HepG2 (cell line): ENCODE measurements around the gene ATP1B2. TPM values are rescaled to one million over a fixed set of nuclear protein-coding genes. Genes with fewer than 3 reads are reported as not detected.

Experiments used
- ATAC-seq: fragments of 200-7000 bp; cut with Tn5 transposase; 3 replicates; pipeline ENCODE4 v1.9.1; 2020; ENCODE audit warnings: mild to moderate bottlenecking, moderate library complexity
- BruUV-seq: library from RNA; stranded (reverse); fragments of 400-500 nt; replicated peaks from 2 replicates; lab custom pipeline; 2021; lab: Mats Ljungman, UMichigan
- CTCF ChIA-PET: fragments of 300-600 bp; formaldehyde crosslinking; extraction: SDS; loops from one replicate; lab custom pipeline; 2021; ENCODE audit warnings: low total read pairs, inconsistent platforms, low intra/inter-chr PET ratio; lab: Yijun Ruan, JAX
- POLR2A ChIA-PET: fragments of 350-600 bp; sonication (Branson Sonifier 250); formaldehyde crosslinking; loops from one replicate; lab custom pipeline; 2020; ENCODE audit warnings: antibody characterized with exemption, inconsistent platforms; lab: Yijun Ruan, JAX
- DNase-seq: peaks from one replicate; pipeline ENCODE4 v3.0.0-alpha.2; 2015; ENCODE audit warnings: low spot score
- FAIRE-seq: peaks from 3 replicates; lab custom pipeline; 2011; peaks lifted over from hg19 to GRCh38; lab: Jason Lieb, UNC
- H2AFZ ChIP-seq: one replicate; pipeline ENCODE4 v1.6.1; 2011; ENCODE audit warnings: low read length, inconsistent platforms
- H3K27ac ChIP-seq: fragments of 300-600 bp; 3 replicates; pipeline ENCODE4 v1.8.0; 2011; ENCODE audit warnings: mixed run types, mild to moderate bottlenecking, mixed read lengths, low read length, inconsistent platforms; ENCODE audit not compliant: insufficient read depth; ENCODE audit errors: extremely low read length
- H3K27me3 ChIP-seq, 2 experiments: fragments of 200-600 bp in 1 of 2; 2 replicates in 1 of 2; 3 replicates in 1 of 2; pipeline versions ENCODE4 v1.6.0 to v1.8.0; 2011; ENCODE audit warnings: low read length in 2 of 2, mild to moderate bottlenecking in 2 of 2, moderate library complexity in 2 of 2, inconsistent platforms in 1 of 2; ENCODE audit not compliant: insufficient read depth in 2 of 2, control insufficient read depth in 1 of 2
- H3K36me3 ChIP-seq, 2 experiments: fragments of 200-600 bp in 1 of 2; replicated peaks in 1 of 2; 2 replicates in 1 of 2; 3 replicates in 1 of 2; pipeline versions ENCODE4 v1.5.1 to v1.8.0; 2011; ENCODE audit warnings: low read length in 2 of 2, inconsistent platforms in 1 of 2; ENCODE audit not compliant: insufficient read depth in 2 of 2, control insufficient read depth in 1 of 2
- H3K4me1 ChIP-seq: 2 replicates; pipeline ENCODE4 v1.5.1; 2012; ENCODE audit warnings: low read length, inconsistent platforms; ENCODE audit not compliant: insufficient read depth
- H3K4me2 ChIP-seq: 2 replicates; pipeline ENCODE4 v1.6.0; 2011; ENCODE audit warnings: low read depth, low read length, inconsistent platforms
- H3K4me3 ChIP-seq, 3 experiments: fragments of 200-600 bp in 1 of 3; sonication (generic), shearing (Covaris generic) in 1 of 3; replicated peaks in 1 of 3; 2 replicates each; pipeline ENCODE4 v1.5.1; 2011 to 2016; ENCODE audit warnings: low read length in 3 of 3, inconsistent platforms in 2 of 3, low read depth in 2 of 3, mild to moderate bottlenecking in 2 of 3, control low read depth in 1 of 3, mixed read lengths in 1 of 3; ENCODE audit not compliant: insufficient read depth in 1 of 3
- H3K79me2 ChIP-seq: one replicate; pipeline ENCODE4 v1.6.1; 2011; ENCODE audit warnings: low read length, inconsistent platforms; ENCODE audit not compliant: insufficient read depth
- H3K9ac ChIP-seq: 2 replicates; pipeline ENCODE4 v1.6.0; 2011; ENCODE audit warnings: mild to moderate bottlenecking, low read depth, low read length, inconsistent platforms; ENCODE audit not compliant: insufficient read depth
- H3K9me3 ChIP-seq: 2 replicates; pipeline ENCODE4 v1.5.1; 2012; ENCODE audit warnings: mild to moderate bottlenecking, low read length
- H4K20me1 ChIP-seq: 2 replicates; pipeline ENCODE4 v1.6.0; 2011; ENCODE audit warnings: inconsistent platforms, mild to moderate bottlenecking, low read length, moderate library complexity; ENCODE audit not compliant: insufficient read depth
- FOXO4 ChIP-seq: sonication (generic); formaldehyde crosslinking; conservative IDR thresholded peaks from 2 replicates; pipeline ENCODE4 v1.8.1; 2023; ENCODE audit warnings: missing genetic modification reagents
- HDAC1 ChIP-seq: sonication (generic); formaldehyde crosslinking; IDR thresholded peaks from 2 replicates; pipeline ENCODE4 v1.5.1; 2020; ENCODE audit warnings: mild to moderate bottlenecking, missing genetic modification reagents
- HDAC2 ChIP-seq: sonication (generic); formaldehyde crosslinking; IDR thresholded peaks from 2 replicates; pipeline ENCODE4 v1.4.0; 2020; ENCODE audit warnings: missing genetic modification reagents
- HNRNPLL ChIP-seq: fragments of 200-400 bp; formaldehyde crosslinking; IDR thresholded peaks from 2 replicates; pipeline ENCODE4 v1.6.1; 2017; ENCODE audit warnings: mild to moderate bottlenecking, low read depth, low read length; ENCODE audit not compliant: poor library complexity, severe bottlenecking
- MAFK ChIP-seq, 2 experiments: IDR thresholded peaks in 1 of 2; conservative IDR thresholded peaks in 1 of 2; 2 replicates each; pipeline ENCODE4 v1.6.1; 2011; ENCODE audit warnings: improper control_type of control experiment in 2 of 2, low read length in 2 of 2
- MBNL3 ChIP-seq: fragments of 250-450 bp; sonication (Bioruptor Pico); conservative IDR thresholded peaks from 2 replicates; pipeline ENCODE4 v1.8.0; 2022; ENCODE audit warnings: mild to moderate bottlenecking, inconsistent platforms
- NAIF1 ChIP-seq: sonication (generic); formaldehyde crosslinking; IDR thresholded peaks from 2 replicates; pipeline ENCODE4 v1.5.0; 2020; ENCODE audit warnings: mild to moderate bottlenecking, missing genetic modification reagents, borderline replicate concordance
- PAWR ChIP-seq: sonication (generic); formaldehyde crosslinking; IDR thresholded peaks from 2 replicates; pipeline ENCODE4 v1.4.0; 2020; ENCODE audit warnings: missing genetic modification reagents, mild to moderate bottlenecking, borderline replicate concordance
- PHF5A ChIP-seq: IDR thresholded peaks from one replicate; pipeline ENCODE4 v1.6.1; 2018; ENCODE audit warnings: low read depth, missing genetic modification reagents; ENCODE audit not compliant: unreplicated experiment
- POLR2AphosphoS5 ChIP-seq: IDR thresholded peaks from 2 replicates; pipeline ENCODE4 v1.6.1; 2012; ENCODE audit warnings: low read depth, low read length
- RAD21 ChIP-seq: fragments of 450-650 bp; formaldehyde crosslinking; IDR thresholded peaks from 2 replicates; pipeline ENCODE4 v1.5.0; 2020; ENCODE audit warnings: mild to moderate bottlenecking
- RNF219 ChIP-seq: sonication (generic); formaldehyde crosslinking; IDR thresholded peaks from 2 replicates; pipeline ENCODE4 v1.5.0; 2020; ENCODE audit warnings: mild to moderate bottlenecking, missing genetic modification reagents
- YEATS4 ChIP-seq: sonication (generic); formaldehyde crosslinking; IDR thresholded peaks from 2 replicates; pipeline ENCODE4 v1.4.0; 2020; ENCODE audit warnings: missing genetic modification reagents, borderline replicate concordance
- ZFP36L2 ChIP-seq: sonication (generic); formaldehyde crosslinking; IDR thresholded peaks from 2 replicates; pipeline ENCODE4 v1.4.0; 2020; ENCODE audit warnings: missing genetic modification reagents
- ZFP82 ChIP-seq: sonication (generic); formaldehyde crosslinking; IDR thresholded peaks from 2 replicates; pipeline ENCODE4 v1.5.1; 2020; ENCODE audit warnings: mild to moderate bottlenecking, missing genetic modification reagents, borderline replicate concordance
- ZMAT3 ChIP-seq: sonication (generic); formaldehyde crosslinking; conservative IDR thresholded peaks from 2 replicates; pipeline ENCODE4 v1.7.0; 2021; ENCODE audit warnings: missing genetic modification reagents
- ZMYM2 ChIP-seq: sonication (generic); formaldehyde crosslinking; IDR thresholded peaks from 2 replicates; pipeline ENCODE4 v1.8.0; 2022; ENCODE audit warnings: mild to moderate bottlenecking, missing genetic modification reagents
- ZMYM4 ChIP-seq: sonication (generic); formaldehyde crosslinking; IDR thresholded peaks from 2 replicates; pipeline ENCODE4 v1.8.1; 2023; ENCODE audit warnings: mild to moderate bottlenecking, missing genetic modification reagents
- ZNF101 ChIP-seq: sonication (generic); formaldehyde crosslinking; IDR thresholded peaks from 2 replicates; pipeline ENCODE4 v1.4.0; 2020; ENCODE audit warnings: mild to moderate bottlenecking, low read depth, missing genetic modification reagents, borderline replicate concordance
- ZNF232 ChIP-seq: sonication (generic); formaldehyde crosslinking; IDR thresholded peaks from 2 replicates; pipeline ENCODE4 v1.4.0; 2020; ENCODE audit warnings: missing genetic modification reagents, borderline replicate concordance
- ZNF263 ChIP-seq: sonication (generic); formaldehyde crosslinking; IDR thresholded peaks from 2 replicates; pipeline ENCODE4 v1.4.0; 2020; ENCODE audit warnings: missing genetic modification reagents
- ZNF740 ChIP-seq: sonication (generic); formaldehyde crosslinking; IDR thresholded peaks from 2 replicates; pipeline ENCODE4 v1.4.0; 2020; ENCODE audit warnings: missing genetic modification reagents
- WGBS: methylation state at CpG from one replicate; pipeline ENCODE4 v1.1.6; 2017; ENCODE audit warnings: low lambda C conversion rate; 5-methylcytosine and 5-hydroxymethylcytosine counted together
- in situ Hi-C: cut with HindIII; loops from 2 replicates; pipeline ENCODE4 v1.10.0; 2017; ENCODE audit warnings: low pct_unique_long_range_greater_than_20kb; ENCODE audit not compliant: extremely low pct_ligation_motif_present
- intact Hi-C: fragments of 100-400 bp; cut with micrococcal nuclease; formaldehyde crosslinking; loops from one replicate; pipeline ENCODE4 v1.10.0; 2022; ENCODE audit not compliant: unreplicated experiment
- polyA plus RNA-seq, 8 experiments: library from polyadenylated mRNA; depleted of rRNA in 3 of 8; stranded (reverse) in 7 of 8; unstranded in 1 of 8; fragments of >200 nt; fragmentation: Illumina TruSeq in 4 of 8; extraction: Trizol in 4 of 8; gene quantifications; 2 replicates each; pipeline versions ENCODE4 v1.2.1 to v1.2.3, GENCODE V29; 2011 to 2016; ENCODE audit warnings: low read depth in 4 of 8, missing spikeins in 1 of 8, mixed read lengths in 1 of 8; ENCODE audit not compliant: insufficient read depth in 1 of 8
- total RNA-seq, 5 experiments: library from RNA; depleted of rRNA; stranded (reverse); fragments of >200 nt; fragmentation: Illumina TruSeq; extraction: Trizol; gene quantifications; 2 replicates each; pipeline ENCODE4 v1.2.3, GENCODE V29; 2016; ENCODE audit warnings: low read depth in 1 of 5

Gene ATP1B2
- total and polyA plus RNA-seq, 2 of the 13 experiments (the other 11 are each of a cell fraction or from before 2014, with no cell fraction given), result not detected

GRCh38 chr17:7615265-7615747 lies 35.4 kb upstream of the ATP1B2 start:
- CTCF ChIA-PET, result no interaction called here
- intact Hi-C loops, result no loop called here
- TF ChIP-seq ZNF740 (CRISPR knock-in tag) (peak; percentile 80; the same call in 1 of the 2 replicates), ZNF232 (CRISPR knock-in tag) (no peak), ZNF263 (no peak), ZMYM4 (CRISPR knock-in tag) (0 out of 2 replicates have a peak, but pooled peaks have one; percentile 9), ZFP36L2 (CRISPR knock-in tag) (no peak), RNF219 (CRISPR knock-in tag) (no peak), PAWR (CRISPR knock-in tag) (no peak), HDAC2 (CRISPR knock-in tag) (peak; percentile 28; the same call in 1 of the 2 replicates), MBNL3 (no peak), PHF5A (no peak), POLR2AphosphoS5 (peak; percentile 51; the same call in 1 of the 2 replicates), ZNF101 (CRISPR knock-in tag) (no peak), ZFP82 (CRISPR knock-in tag) (no peak), YEATS4 (CRISPR knock-in tag) (0 out of 2 replicates have a peak, but pooled peaks have one; percentile 20), HDAC1 (CRISPR knock-in tag) (peak; percentile 43; the same call in 1 of the 2 replicates), HNRNPLL (peak; percentile 13), ZMAT3 (CRISPR knock-in tag) (0 out of 2 replicates have a peak, but pooled peaks have one; percentile 42), RAD21 (0 out of 2 replicates have a peak, but pooled peaks have one; percentile 11), FOXO4 (CRISPR knock-in tag) (no peak), ZMYM2 (CRISPR knock-in tag) (no peak), MAFK (conservative IDR thresholded peaks at IDR 0.05 in 1 of 2, IDR thresholded peaks at IDR 0.05 in 1 of 2; ENCODE audit: low read length in 2 of 2) (no peak), NAIF1 (CRISPR knock-in tag) (0 out of 2 replicates have a peak, but pooled peaks have one; percentile 32)

More at GRCh38 chr17:7615265-7615747, 35.4 kb upstream of the ATP1B2 start:
- peaks cover 33% of the 10 kb centered on the region for H3K79me2 ChIP-seq
- H3K36me3 ChIP-seq, result peaks cover 1 to 11% of the 10 kb centered on the region in 2 experiments; a peak in 2 of 5 replicates
- BruUV-seq, result no TSS peak
- H4K20me1 ChIP-seq, result no peaks in the 10 kb centered on the region
- H3K27me3 ChIP-seq, result no peaks in the 10 kb centered on the region
- H3K27ac ChIP-seq, result peak overlapping the region; percentile 78
- in situ Hi-C loops, result no loop called here
- POLR2A ChIA-PET, result interaction anchor here (0.6 to 3.1 kb wide), 14 partner anchors 8 to 580 kb away, joined by 3 to 63 read pairs (median 6); partner anchors contain the start of genes ATP1B2, CD68, MPDU1 and POLR2A
- H3K4me3 ChIP-seq, result peak overlapping the region; percentile 38 to 66 (median 51); a peak in 5 of 6 replicates
- peak overlapping the region; percentile 62 for H2AFZ ChIP-seq
- no peaks in the 10 kb centered on the region for H3K9me3 ChIP-seq
- 13% methylated on average over 27 of the region's 28 CpGs for WGBS
- no peak for ATAC-seq
- H3K4me1 ChIP-seq, result peaks cover 56% of the 10 kb centered on the region
- no peak overlapping the region; the same call in 1 of the 2 replicates for H3K9ac ChIP-seq
- peak overlapping the region; percentile 72 for H3K4me2 ChIP-seq
- FAIRE-seq, result no peak
- DNase-seq, result no peak
